Measurements from ENCODE around the gene BUB1B. TPM values are rescaled to one million over a fixed set of nuclear protein-coding genes. Genes with fewer than 3 reads are reported as not detected.
"Not testable (repeated sequence)": the region's sequence is repeated elsewhere in the genome, so short reads cannot be mapped to it uniquely, and the experiment has no call there.

The BUB1B gene
- 2.4 TPM for total RNA-seq
- long read RNA-seq = 0 reads

- ATAC-seq = peak; percentile 96
- intact Hi-C loops (cut with DNase I) = loop anchor here (5.0 kb wide), 2 partner anchors 54 to 114 kb away; partner anchors contain the start of gene BMF
- peak; percentile 93 for DNase-seq (ENCODE audit: missing footprints)
These were observed at the start of gene BUB1B for GRCh38 chr15:40160689-40161688. BUB1B (plus strand) TSS chr15:40161069; CDS start chr15:40161221, 152 bp downstream.

- intact Hi-C loops (cut with DNase I) = no loop called here
- DNase-seq (ENCODE audit: missing footprints) (no peak), ATAC-seq (no peak)
These were observed 49.0 kb upstream of the BUB1B start for GRCh38 chr15:40111888-40112287.

- ATAC-seq = no peak
- intact Hi-C loops (cut with DNase I) = no loop called here
- DNase-seq (ENCODE audit: missing footprints) = no peak
These were observed 48.1 kb upstream of the BUB1B start for GRCh38 chr15:40112789-40113188.

- DNase-seq (ENCODE audit: missing footprints) = no peak
- intact Hi-C loops (cut with DNase I) = no loop called here
- ATAC-seq = no peak
These were observed 46.7 kb upstream of the BUB1B start for GRCh38 chr15:40114218-40114617.

GRCh38 chr15:40115106-40115505 lies 45.8 kb upstream of the BUB1B start:
- DNase-seq (ENCODE audit: missing footprints); ATAC-seq; intact Hi-C loops (cut with DNase I): not testable (repeated sequence)

- DNase-seq (ENCODE audit: missing footprints) (peak; percentile 77), ATAC-seq (no peak)
- intact Hi-C loops (cut with DNase I) = no loop called here
These were observed 45.2 kb upstream of the BUB1B start for GRCh38 chr15:40115670-40116093.

GRCh38 chr15:40118473-40118872 lies 42.4 kb upstream of the BUB1B start:
- ATAC-seq = no peak
- intact Hi-C loops (cut with DNase I) = no loop called here
- DNase-seq (ENCODE audit: missing footprints) = no peak

- no peak for ATAC-seq
- intact Hi-C loops (cut with DNase I) = no loop called here
- DNase-seq (ENCODE audit: missing footprints) = no peak
These were observed 38.8 kb upstream of the BUB1B start for GRCh38 chr15:40121911-40122638.

GRCh38 chr15:40122989-40123388 lies 37.9 kb upstream of the BUB1B start:
- intact Hi-C loops (cut with DNase I); ATAC-seq: not testable (repeated sequence)
- DNase-seq (ENCODE audit: missing footprints) = peak; percentile 15

GRCh38 chr15:40123863-40124262 lies 37.0 kb upstream of the BUB1B start:
- ATAC-seq; intact Hi-C loops (cut with DNase I); DNase-seq (ENCODE audit: missing footprints): not testable (repeated sequence)

GRCh38 chr15:40124333-40124732 lies 36.5 kb upstream of the BUB1B start:
- DNase-seq (ENCODE audit: missing footprints); ATAC-seq; intact Hi-C loops (cut with DNase I): not testable (repeated sequence)

- ATAC-seq; DNase-seq (ENCODE audit: missing footprints); intact Hi-C loops (cut with DNase I): not testable (repeated sequence)
These were observed 36.0 kb upstream of the BUB1B start for GRCh38 chr15:40124807-40125285.

- DNase-seq (ENCODE audit: missing footprints) = no peak
- no peak for ATAC-seq
- intact Hi-C loops (cut with DNase I) = no loop called here
These were observed 34.9 kb upstream of the BUB1B start for GRCh38 chr15:40125950-40126349.

- intact Hi-C loops (cut with DNase I) = no loop called here
These were observed 31.9 kb upstream of the BUB1B start for GRCh38 chr15:40128766-40129660.

GRCh38 chr15:40130118-40130517 lies 30.8 kb upstream of the BUB1B start:
- intact Hi-C loops (cut with DNase I) = no loop called here
- no peak for DNase-seq (ENCODE audit: missing footprints)
- no peak for ATAC-seq

More at GRCh38 chr15:40128766-40129660, 31.9 kb upstream of the BUB1B start:
- ATAC-seq (no peak), DNase-seq (ENCODE audit: missing footprints) (no peak)

- intact Hi-C loops (cut with DNase I) = no loop called here
- no peak for ATAC-seq
These were observed 29.9 kb upstream of the BUB1B start for GRCh38 chr15:40130799-40131502.

GRCh38 chr15:40133544-40133943 lies 27.3 kb upstream of the BUB1B start:
- intact Hi-C loops (cut with DNase I) = no loop called here
- no peak for DNase-seq (ENCODE audit: missing footprints)
- ATAC-seq = no peak

More at GRCh38 chr15:40130799-40131502, 29.9 kb upstream of the BUB1B start:
- DNase-seq (ENCODE audit: missing footprints) = no peak

- no peak for ATAC-seq
These were observed 26.0 kb upstream of the BUB1B start for GRCh38 chr15:40134885-40135284.

More at GRCh38 chr15:40134885-40135284, 26.0 kb upstream of the BUB1B start:
- intact Hi-C loops (cut with DNase I) = no loop called here
- no peak for DNase-seq (ENCODE audit: missing footprints)
